GM12801 (cell line): Measurements from ENCODE around the gene MIB1.

ENCODE experiments used
- TF ChIP-seq, protein P1 (sequence below): IDR thresholded peaks from one replicate; pipeline ENCODE4 v1.5.1; 2011; ENCODE audit warnings: control low read depth; ENCODE audit not compliant: insufficient read length; ENCODE audit errors: extremely low read depth

Gene MIB1

DNA sequence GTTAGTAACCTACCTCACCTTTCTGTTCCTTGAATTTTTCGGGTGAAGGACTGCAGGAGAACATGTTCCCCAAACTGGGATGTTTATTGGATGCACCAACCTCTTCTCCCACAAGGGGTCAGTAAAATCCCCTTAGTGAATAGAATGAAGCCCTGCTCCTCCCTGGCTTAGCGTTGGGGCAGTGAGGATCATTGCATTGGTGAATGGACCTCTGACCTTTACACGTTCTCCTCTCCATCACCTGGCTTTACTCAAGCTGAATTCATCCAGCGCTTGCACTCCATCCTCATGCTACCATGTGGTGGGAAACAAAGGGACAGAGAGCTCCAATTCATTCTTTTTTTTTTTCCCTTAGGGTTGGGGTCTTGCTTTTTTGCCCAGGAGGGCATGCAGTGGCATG, 157.2 kb downstream of the MIB1 start:
- TF ChIP-seq, protein P1, sequence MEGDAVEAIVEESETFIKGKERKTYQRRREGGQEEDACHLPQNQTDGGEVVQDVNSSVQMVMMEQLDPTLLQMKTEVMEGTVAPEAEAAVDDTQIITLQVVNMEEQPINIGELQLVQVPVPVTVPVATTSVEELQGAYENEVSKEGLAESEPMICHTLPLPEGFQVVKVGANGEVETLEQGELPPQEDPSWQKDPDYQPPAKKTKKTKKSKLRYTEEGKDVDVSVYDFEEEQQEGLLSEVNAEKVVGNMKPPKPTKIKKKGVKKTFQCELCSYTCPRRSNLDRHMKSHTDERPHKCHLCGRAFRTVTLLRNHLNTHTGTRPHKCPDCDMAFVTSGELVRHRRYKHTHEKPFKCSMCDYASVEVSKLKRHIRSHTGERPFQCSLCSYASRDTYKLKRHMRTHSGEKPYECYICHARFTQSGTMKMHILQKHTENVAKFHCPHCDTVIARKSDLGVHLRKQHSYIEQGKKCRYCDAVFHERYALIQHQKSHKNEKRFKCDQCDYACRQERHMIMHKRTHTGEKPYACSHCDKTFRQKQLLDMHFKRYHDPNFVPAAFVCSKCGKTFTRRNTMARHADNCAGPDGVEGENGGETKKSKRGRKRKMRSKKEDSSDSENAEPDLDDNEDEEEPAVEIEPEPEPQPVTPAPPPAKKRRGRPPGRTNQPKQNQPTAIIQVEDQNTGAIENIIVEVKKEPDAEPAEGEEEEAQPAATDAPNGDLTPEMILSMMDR: no peak

GRCh38 chr18:21900605-21901352, 160.2 kb downstream of the MIB1 start:
- TF ChIP-seq, protein P1: no peak

GRCh38 chr18:21901423-21901945, 160.9 kb downstream of the MIB1 start:
- TF ChIP-seq, protein P1: no peak

DNA sequence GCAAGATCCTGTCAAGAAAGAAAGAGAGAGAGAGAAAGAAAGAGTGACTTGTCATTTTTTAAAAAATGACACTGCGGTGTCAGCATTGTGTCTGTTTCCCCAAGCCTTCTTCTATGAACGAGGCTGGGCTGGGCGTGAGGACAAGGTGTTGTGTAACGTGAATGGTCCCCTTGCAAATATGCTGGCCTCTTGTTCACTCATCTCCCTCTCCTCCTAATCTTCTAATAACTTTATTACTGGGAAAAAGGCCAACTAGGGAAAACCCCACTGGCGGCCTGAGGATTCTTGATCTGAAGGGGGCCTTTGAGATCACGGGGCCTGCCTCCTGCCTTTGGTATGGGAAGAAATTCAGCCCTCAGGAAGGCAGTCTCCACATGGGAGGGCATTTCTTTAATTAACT, 163.1 kb downstream of the MIB1 start:
- TF ChIP-seq, protein P1: no peak

DNA sequence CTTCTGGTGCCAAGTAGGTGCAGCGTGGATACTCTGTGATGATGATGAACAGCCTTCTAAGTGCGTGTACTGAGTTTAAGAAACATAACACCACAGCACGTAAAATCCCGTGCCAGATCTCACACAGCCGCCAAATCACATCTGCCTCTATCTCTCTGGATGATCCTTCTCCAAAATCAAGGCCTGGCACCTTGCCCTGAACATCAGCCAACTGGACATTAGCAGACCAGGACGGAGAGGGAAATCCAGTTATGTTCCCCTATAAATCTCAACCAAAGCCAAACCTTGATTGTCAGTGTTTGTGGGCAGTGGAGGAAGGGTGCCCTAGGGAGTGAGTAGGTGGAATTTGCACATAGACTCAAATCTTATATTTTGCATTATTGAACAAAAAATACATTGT, 164.3 kb downstream of the MIB1 start:
- TF ChIP-seq, protein P1: no peak

- TF ChIP-seq, protein P1: no peak
Observed at GRCh38 chr18:21907451-21907850, 166.9 kb downstream of the MIB1 start.

GRCh38 chr18:21908711-21909110, 168.1 kb downstream of the MIB1 start:
- TF ChIP-seq, protein P1: no peak
